CD14-positive monocyte (primary cell): Measurements from ENCODE around the gene TCEAL6. TPM values are rescaled to one million over a fixed set of nuclear protein-coding genes. Genes with fewer than 3 reads are reported as not detected.
"Not testable (repeated sequence)": the region's sequence is repeated elsewhere in the genome, so short reads cannot be mapped to it uniquely, and the experiment has no call there.

Source experiments
- DNase-seq, 3 donors: peaks; one replicate each; pipeline ENCODE4 v3.0.0-alpha.2; 2011 to 2022
- H2AFZ ChIP-seq: 2 replicates; pipeline ENCODE4 v1.6.0; 2012; ENCODE audit warnings: mild to moderate bottlenecking, low read depth, low read length, inconsistent platforms; ENCODE audit not compliant: insufficient read depth, poor library complexity, severe bottlenecking
- H3K27ac ChIP-seq, 2 donors: 1 replicate in 1 of 2; 2 replicates in 1 of 2; pipeline ENCODE4 v1.5.1; 2012 to 2013; ENCODE audit warnings: low read length in 2 of 2, control low read depth in 1 of 2, inconsistent platforms in 1 of 2, low read depth in 1 of 2, mild to moderate bottlenecking in 1 of 2
- H3K27me3 ChIP-seq, 2 donors: one replicate each; pipeline versions ENCODE4 v1.6.0 to v1.6.1; 2011 to 2013; ENCODE audit warnings: low read length in 2 of 2; ENCODE audit not compliant: control insufficient read depth in 2 of 2, insufficient read depth in 2 of 2
- H3K36me3 ChIP-seq, 2 donors: replicated peaks in 1 of 2; 1 replicate in 1 of 2; 2 replicates in 1 of 2; pipeline versions ENCODE4 v1.5.1 to v1.6.1; 2012 to 2013; ENCODE audit warnings: low read length in 2 of 2, control low read depth in 1 of 2, inconsistent platforms in 1 of 2, mild to moderate bottlenecking in 1 of 2; ENCODE audit not compliant: insufficient read depth in 2 of 2, control insufficient read depth in 1 of 2
- H3K4me1 ChIP-seq, 2 donors: 1 replicate in 1 of 2; 2 replicates in 1 of 2; pipeline versions ENCODE4 v1.5.1 to v1.6.1; 2012 to 2013; ENCODE audit warnings: low read length in 2 of 2, control low read depth in 1 of 2, inconsistent platforms in 1 of 2, mild to moderate bottlenecking in 1 of 2, moderate library complexity in 1 of 2; ENCODE audit not compliant: insufficient read depth in 2 of 2, control insufficient read depth in 1 of 2
- H3K4me2 ChIP-seq: replicated peaks from 2 replicates; pipeline ENCODE3; 2012; ENCODE audit warnings: low read length, moderate library complexity, mild to moderate bottlenecking; ENCODE audit not compliant: poor library complexity, severe bottlenecking; ENCODE audit errors: extremely low read depth
- H3K4me3 ChIP-seq, 3 experiments: fragments of 200-600 bp in 1 of 3; sonication (generic) in 1 of 3; replicated peaks in 1 of 3; 1 replicate in 2 of 3; 2 replicates in 1 of 3; pipeline ENCODE4 v1.5.1; 2011 to 2013; ENCODE audit warnings: low read length in 3 of 3, mild to moderate bottlenecking in 3 of 3, control low read depth in 2 of 3, low read depth in 2 of 3, inconsistent platforms in 1 of 3, moderate library complexity in 1 of 3
- H3K79me2 ChIP-seq: 2 replicates; pipeline ENCODE4 v1.6.0; 2012; ENCODE audit warnings: mild to moderate bottlenecking, control low read depth, inconsistent platforms, low read length, moderate library complexity; ENCODE audit not compliant: insufficient read depth
- H3K9ac ChIP-seq: 2 replicates; pipeline ENCODE4 v1.6.0; 2017; ENCODE audit warnings: low read length, mild to moderate bottlenecking; ENCODE audit not compliant: insufficient read depth, poor library complexity, severe bottlenecking
- H3K9me3 ChIP-seq, 2 donors: replicated peaks in 1 of 2; 1 replicate in 1 of 2; 2 replicates in 1 of 2; pipeline versions ENCODE4 v1.5.1 to v1.6.1; 2012 to 2013; ENCODE audit warnings: low read length in 2 of 2, control low read depth in 1 of 2; ENCODE audit not compliant: control insufficient read depth in 1 of 2, insufficient read depth in 1 of 2
- H4K20me1 ChIP-seq: 2 replicates; pipeline ENCODE4 v1.6.0; 2012; ENCODE audit warnings: mild to moderate bottlenecking, low read length, control low read depth, moderate library complexity; ENCODE audit not compliant: insufficient read depth
- H3K27ac Mint-ChIP-seq, 7 donors: one replicate each; pipeline ENCODE4 v1.8.0; 2020; ENCODE audit warnings: mild to moderate bottlenecking in 7 of 7, mixed read lengths in 7 of 7, moderate library complexity in 6 of 7, inconsistent platforms in 2 of 7
- H3K27me3 Mint-ChIP-seq, 3 donors: one replicate each; pipeline ENCODE4 v1.8.0; 2021 to 2022; ENCODE audit warnings: low read depth in 3 of 3, mild to moderate bottlenecking in 3 of 3, mixed read lengths in 3 of 3, moderate library complexity in 3 of 3, inconsistent platforms in 1 of 3
- H3K36me3 Mint-ChIP-seq, 2 donors: one replicate each; pipeline ENCODE4 v1.8.0; 2020; ENCODE audit warnings: mixed read lengths in 2 of 2, inconsistent platforms in 1 of 2, mild to moderate bottlenecking in 1 of 2
- H3K4me1 Mint-ChIP-seq: one replicate; pipeline ENCODE4 v1.8.0; 2020; ENCODE audit warnings: mild to moderate bottlenecking, mixed read lengths
- H3K4me3 Mint-ChIP-seq, 2 donors: one replicate each; pipeline ENCODE4 v1.8.0; 2020; ENCODE audit warnings: mild to moderate bottlenecking in 2 of 2, mixed read lengths in 2 of 2, moderate library complexity in 1 of 2
- H3K9me3 Mint-ChIP-seq, 7 donors: one replicate each; pipeline ENCODE4 v1.8.0; 2020 to 2022; ENCODE audit warnings: mixed read lengths in 7 of 7, mild to moderate bottlenecking in 6 of 7, moderate library complexity in 6 of 7, inconsistent platforms in 2 of 7
- WGBS: methylation state at CpG from one replicate; pipeline ENCODE4 v1.1.5; 2013; ENCODE audit warnings: missing lambda C conversion rate; ENCODE audit not compliant: insufficient coverage; 5-methylcytosine and 5-hydroxymethylcytosine counted together
- intact Hi-C, 2 donors: fragments of 100-400 bp; cut with micrococcal nuclease; formaldehyde crosslinking; loops; one replicate each; pipeline versions ENCODE4 v1.15.0 to v1.15.1; 2023
- polyA minus RNA-seq: library from RNA; depleted of rRNA, polyadenylated mRNA; stranded (reverse); fragments of >200 nt; gene quantifications from 2 replicates; pipeline ENCODE4 v1.2.3, GENCODE V29; 2012
- polyA plus RNA-seq, 3 donors: library from polyadenylated mRNA; depleted of rRNA in 1 of 3; unstranded in 2 of 3; stranded (reverse) in 1 of 3; fragments of 300-500 nt in 2 of 3; fragments of >200 nt in 1 of 3; fragmentation: Illumina TruSeq in 2 of 3; gene quantifications; 1 replicate in 2 of 3; 2 replicates in 1 of 3; pipeline ENCODE4 v1.2.3, GENCODE V29; 2012 to 2021
- total RNA-seq, 12 experiments: library from RNA in 1 of 12; stranded (reverse) in 1 of 12; fragments of 120-200 nt in 1 of 12; gene quantifications; one replicate each; pipeline ENCODE4 v1.2.4 and lab custom pipeline; 2013 to 2026; ENCODE audit warnings: mixed read lengths in 6 of 12, inconsistent platforms in 1 of 12
- TF ChIP-seq, protein P1 (sequence below): fragments of 200-600 bp; IDR thresholded peaks from one replicate; pipeline ENCODE4 v1.8.0; 2022; ENCODE audit warnings: antibody characterized with exemption, mild to moderate bottlenecking

TCEAL6 gene
- not detected for total RNA-seq (2013)
- not detected for polyA plus RNA-seq
- not detected in 2 replicates for polyA minus RNA-seq
- total RNA-seq (lab: John Stamatoyannopoulos, UW), result 0 to 0.30 (median 0.06) reads per million in 11 experiments

- peaks cover 4 to 13% of the 10 kb centered on the region in 2 donors for H3K27me3 ChIP-seq
- H3K4me2 ChIP-seq, H2AFZ ChIP-seq, H3K4me3 ChIP-seq, H3K27ac Mint-ChIP-seq, H3K4me1 Mint-ChIP-seq, H4K20me1 ChIP-seq, H3K9me3 ChIP-seq, intact Hi-C loops, H3K9ac ChIP-seq, H3K79me2 ChIP-seq, DNase-seq, H3K9me3 Mint-ChIP-seq, H3K36me3 Mint-ChIP-seq, H3K27ac ChIP-seq, H3K4me1 ChIP-seq, H3K36me3 ChIP-seq: not testable (repeated sequence)
- Mint-ChIP-seq H3K4me3 (peak within 1 kb of the TSS in 1 of 2 donors; percentile 59), H3K27me3 (peaks cover 28 to 29% (median 29%) of the 10 kb centered on the region in 3 donors)
- WGBS, result 40% methylated on average over 1 of the region's 31 CpGs
These were observed at the start of gene TCEAL6 for GRCh38 chrX:102142274-102142673. TSS of gene TCEAL6 (minus strand) at chrX:102142481.

DNA sequence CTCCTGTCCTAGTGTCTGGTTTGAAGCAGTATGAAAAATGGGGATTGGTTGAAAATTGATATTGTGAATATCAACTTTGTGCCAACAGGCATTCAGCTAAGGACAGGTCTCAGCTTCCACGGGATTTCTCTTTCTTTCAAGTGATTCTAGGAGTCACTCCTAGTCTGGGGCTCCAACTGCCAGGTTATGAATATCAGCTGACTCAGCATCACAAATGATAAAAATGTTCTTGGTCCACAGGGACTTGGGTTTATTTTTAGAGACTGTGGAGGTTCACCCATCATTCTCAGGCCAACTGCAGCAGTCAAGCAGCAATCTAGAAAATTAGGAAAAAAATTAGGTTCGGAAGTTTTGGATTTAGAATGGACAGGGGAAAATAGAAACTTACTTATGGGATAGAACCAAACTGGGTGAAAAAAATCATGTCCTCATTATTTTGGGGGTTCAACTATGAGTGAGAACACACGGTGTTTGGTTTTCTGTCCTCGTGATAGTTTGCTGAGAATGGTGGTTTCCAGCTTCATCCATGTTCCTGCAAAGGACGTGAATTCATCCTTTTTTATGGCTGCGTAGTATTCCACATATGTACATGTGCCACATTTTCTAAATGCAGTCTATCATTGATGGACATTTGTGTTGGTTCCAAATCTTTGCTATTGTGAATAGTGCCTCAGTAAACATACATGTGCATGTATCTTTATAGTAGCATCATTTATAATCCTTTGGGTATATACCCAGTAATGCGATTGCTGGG, 43.9 kb upstream of the TCEAL6 start:
- Mint-ChIP-seq H3K36me3 (no peaks in the 10 kb centered on the region), H3K9me3 (peaks cover 0 to 12% (median 9%) of the 10 kb centered on the region in 7 donors), H3K27me3 (peaks cover 0 to 1% (median 0%) of the 10 kb centered on the region in 3 donors), H3K4me3 (no peak overlapping the region), H3K27ac (no peak overlapping the region), H3K4me1 (no peaks in the 10 kb centered on the region)
- Histone ChIP-seq H3K27ac (no peak overlapping the region), H3K36me3 (no peaks in the 10 kb centered on the region), H3K9me3 (no peaks in the 10 kb centered on the region), H3K9ac (no peak overlapping the region), H3K27me3 (no peaks in the 10 kb centered on the region), H2AFZ (no peak overlapping the region), H3K4me1 (no peaks in the 10 kb centered on the region), H3K79me2 (no peaks in the 10 kb centered on the region), H3K4me3 (no peak overlapping the region), H3K4me2 (no peak overlapping the region), H4K20me1 (no peaks in the 10 kb centered on the region)
- intact Hi-C loops, result no loop called here
- DNase-seq, result no peak
- TF ChIP-seq, protein P1, sequence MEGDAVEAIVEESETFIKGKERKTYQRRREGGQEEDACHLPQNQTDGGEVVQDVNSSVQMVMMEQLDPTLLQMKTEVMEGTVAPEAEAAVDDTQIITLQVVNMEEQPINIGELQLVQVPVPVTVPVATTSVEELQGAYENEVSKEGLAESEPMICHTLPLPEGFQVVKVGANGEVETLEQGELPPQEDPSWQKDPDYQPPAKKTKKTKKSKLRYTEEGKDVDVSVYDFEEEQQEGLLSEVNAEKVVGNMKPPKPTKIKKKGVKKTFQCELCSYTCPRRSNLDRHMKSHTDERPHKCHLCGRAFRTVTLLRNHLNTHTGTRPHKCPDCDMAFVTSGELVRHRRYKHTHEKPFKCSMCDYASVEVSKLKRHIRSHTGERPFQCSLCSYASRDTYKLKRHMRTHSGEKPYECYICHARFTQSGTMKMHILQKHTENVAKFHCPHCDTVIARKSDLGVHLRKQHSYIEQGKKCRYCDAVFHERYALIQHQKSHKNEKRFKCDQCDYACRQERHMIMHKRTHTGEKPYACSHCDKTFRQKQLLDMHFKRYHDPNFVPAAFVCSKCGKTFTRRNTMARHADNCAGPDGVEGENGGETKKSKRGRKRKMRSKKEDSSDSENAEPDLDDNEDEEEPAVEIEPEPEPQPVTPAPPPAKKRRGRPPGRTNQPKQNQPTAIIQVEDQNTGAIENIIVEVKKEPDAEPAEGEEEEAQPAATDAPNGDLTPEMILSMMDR, result no peak
- no CpG with 5 or more reads among the region's 7 CpGs for WGBS
